Hepatocyte (in vitro differentiated cells): ENCODE data around the gene UTS2R.

Experiments
- CTCF ChIP-seq: fragments of 200-600 bp; sonication (generic); IDR thresholded peaks from 2 replicates; pipeline ENCODE4 v1.5.1; 2016; ENCODE audit warnings: antibody characterized with exemption, mild to moderate bottlenecking; ENCODE audit not compliant: poor library complexity
- EZH2 ChIP-seq: fragments of 200-600 bp; sonication (generic); IDR thresholded peaks from 2 replicates; pipeline ENCODE4 v1.6.1; 2016; ENCODE audit warnings: antibody characterized with exemption, mild to moderate bottlenecking, borderline replicate concordance

- TF ChIP-seq EZH2 (no peak), CTCF (no peak)
These were observed 44.2 kb downstream of the UTS2R start for GRCh38 chr17:82415786-82416185.
